ENCODE data around the gene FA2H.

- TF ChIP-seq CTCF (conservative IDR thresholded peaks at IDR 0.05 in 1 of 2, IDR thresholded peaks at IDR 0.05 in 1 of 2; ENCODE audit: low read depth in 1 of 2, low read length in 2 of 2) (no peak), EZH2 (IDR thresholded peaks at IDR 0.05; ENCODE audit: low read length, missing control alignments) (no peak)
Observed at GRCh38 chr16:74775255-74775654, 635 bp upstream of the FA2H start.
